SK-N-DZ (cell line): ENCODE results near the gene CUX1.
"Not testable (repeated sequence)": the region's sequence is repeated elsewhere in the genome, so short reads cannot be mapped to it uniquely, and the experiment has no call there.

Source experiments
- DNase-seq: peaks from one replicate; pipeline ENCODE4 v3.0.0-alpha.2; 2015; ENCODE audit warnings: low spot score
- small RNA-seq, 2 experiments: library from RNA; depleted of rRNA; stranded (forward); fragments of <200 nt; gene quantifications; one replicate each; pipeline ENCODE3, GENCODE V24; 2014

CUX1 gene

GRCh38 chr7:102328863-102329262, 511.4 kb downstream of the CUX1 start:
- DNase-seq: not testable (repeated sequence)

GRCh38 chr7:102329366-102329765, 511.9 kb downstream of the CUX1 start:
- DNase-seq: not testable (repeated sequence)

- DNase-seq: not testable (repeated sequence)
Observed at GRCh38 chr7:102330666-102331460, 513.4 kb downstream of the CUX1 start.

Small RNAs within 50 kb of the gene (small RNA-seq; reads per million reads assigned to genes)
- gene AC005086.2 (0 reads per million in 2 experiments), gene AC005086.3 (0 reads per million in 2 experiments), gene AC005086.4 (0 reads per million in 2 experiments), gene AC005088.1 (0 reads per million in 2 experiments), gene MIR4285 (0 reads per million in 2 experiments), gene RF00554 (0 reads per million in 2 experiments)
